Activated CD4-positive, CD25-positive, alpha-beta regulatory T cell treated with anti-CD3 and anti-CD28 coated beads, Interleukin-2, amount 50 U/mL, for 72 hours (primary cell): ENCODE data around the gene ATAT1.

Source experiments
- DNase-seq: peaks from one replicate; pipeline ENCODE4 v3.0.0; 2021

ATAT1 gene

GRCh38 chr6:30685157-30686008 lies 58.7 kb downstream of the ATAT1 start:
- no peak for DNase-seq

- DNase-seq, result peak; percentile 81
Observed at GRCh38 chr6:30686009-30686907, 59.6 kb downstream of the ATAT1 start, which contains the start of gene PPP1R18. PPP1R18 (minus strand) TSS chr6:30686645; CDS start chr6:30686018, 627 bp downstream.

GRCh38 chr6:30686908-30687658 lies 60.4 kb downstream of the ATAT1 start:
- DNase-seq, result peak; percentile 78

GRCh38 chr6:30687659-30688431 lies 61.2 kb downstream of the ATAT1 start:
- no peak for DNase-seq

GRCh38 chr6:30688569-30688968 lies 61.9 kb downstream of the ATAT1 start:
- DNase-seq, result no peak

GRCh38 chr6:30689022-30689865 lies 62.6 kb downstream of the ATAT1 start:
- no peak for DNase-seq

GRCh38 chr6:30689985-30690384 lies 63.3 kb downstream of the ATAT1 start:
- no peak for DNase-seq

- DNase-seq, result peak; percentile 79
Observed at GRCh38 chr6:30690403-30691207, 63.9 kb downstream of the ATAT1 start, which contains the start of gene NRM. NRM (minus strand) TSS chr6:30690984; CDS start chr6:30690974, 10 bp downstream.

- DNase-seq, result no peak
Observed at GRCh38 chr6:30691208-30691847, 64.7 kb downstream of the ATAT1 start.
